H9 (cell line): ENCODE data around the gene ZKSCAN5. TPM values are rescaled to one million over a fixed set of nuclear protein-coding genes. Genes with fewer than 3 reads are reported as not detected.

Experiments
- DNase-seq: peaks from one replicate; pipeline ENCODE4 v3.0.0-alpha.2; 2017
- H2AFZ ChIP-seq: one replicate; pipeline ENCODE4 v1.6.1; 2013; ENCODE audit warnings: mild to moderate bottlenecking, low read length, control low read depth, moderate library complexity
- H2AK5ac ChIP-seq: 2 replicates; pipeline ENCODE4 v1.6.1; 2013; ENCODE audit warnings: low read length, control low read depth, mixed read lengths; ENCODE audit not compliant: insufficient read length
- H2BK120ac ChIP-seq: one replicate; pipeline ENCODE4 v1.6.1; 2013; ENCODE audit warnings: low read depth, mild to moderate bottlenecking, low read length, control low read depth, inconsistent platforms; ENCODE audit not compliant: poor library complexity, severe bottlenecking
- H2BK12ac ChIP-seq: 2 replicates; pipeline ENCODE4 v1.6.1; 2013; ENCODE audit warnings: low read length, control low read depth, mixed read lengths, low read depth; ENCODE audit not compliant: insufficient read length
- H2BK15ac ChIP-seq: 2 replicates; pipeline ENCODE4 v1.6.1; 2013; ENCODE audit warnings: low read depth, low read length, control low read depth
- H2BK20ac ChIP-seq: one replicate; pipeline ENCODE4 v1.6.1; 2013; ENCODE audit warnings: low read depth, mild to moderate bottlenecking, low read length, control low read depth, inconsistent platforms; ENCODE audit not compliant: poor library complexity, severe bottlenecking
- H2BK5ac ChIP-seq: 2 replicates; pipeline ENCODE4 v1.6.1; 2013; ENCODE audit warnings: low read length, control low read depth, mixed read lengths; ENCODE audit not compliant: insufficient read length
- H3K14ac ChIP-seq: 2 replicates; pipeline ENCODE4 v1.6.1; 2013; ENCODE audit warnings: low read length, control low read depth; ENCODE audit not compliant: insufficient read depth
- H3K18ac ChIP-seq: 2 replicates; pipeline ENCODE4 v1.6.1; 2013; ENCODE audit warnings: low read depth, mild to moderate bottlenecking, mixed read lengths, low read length, control low read depth; ENCODE audit not compliant: insufficient read length
- H3K23ac ChIP-seq: 2 replicates; pipeline ENCODE4 v1.6.1; 2013; ENCODE audit warnings: low read length, control low read depth, mixed read lengths, low read depth; ENCODE audit not compliant: insufficient read length
- H3K23me2 ChIP-seq: 2 replicates; pipeline ENCODE4 v1.6.1; 2013; ENCODE audit warnings: low read depth, mild to moderate bottlenecking, mixed read lengths, low read length, control low read depth; ENCODE audit not compliant: insufficient read length, poor library complexity, severe bottlenecking
- H3K27ac ChIP-seq: 2 replicates; pipeline ENCODE4 v1.5.1; 2013; ENCODE audit warnings: low read length, control low read depth, mixed read lengths, low read depth; ENCODE audit not compliant: insufficient read length
- H3K27me3 ChIP-seq: 2 replicates; pipeline ENCODE4 v1.6.1; 2013; ENCODE audit warnings: low read length, control low read depth, inconsistent platforms; ENCODE audit not compliant: insufficient read depth
- H3K4ac ChIP-seq: 2 replicates; pipeline ENCODE4 v1.6.1; 2013; ENCODE audit warnings: low read depth, mild to moderate bottlenecking, control low read depth, inconsistent platforms, low read length, moderate library complexity
- H3K4me1 ChIP-seq: 2 replicates; pipeline ENCODE4 v1.6.1; 2013; ENCODE audit warnings: low read length, control low read depth, inconsistent platforms; ENCODE audit not compliant: insufficient read depth
- H3K4me2 ChIP-seq: 2 replicates; pipeline ENCODE4 v1.6.1; 2013; ENCODE audit warnings: low read length, control low read depth, mixed read lengths; ENCODE audit not compliant: insufficient read length, insufficient read depth
- H3K56ac ChIP-seq: 2 replicates; pipeline ENCODE4 v1.6.1; 2013; ENCODE audit warnings: low read depth, mild to moderate bottlenecking, mixed read lengths, low read length, control low read depth; ENCODE audit not compliant: insufficient read length
- H3K79me1 ChIP-seq: 2 replicates; pipeline ENCODE4 v1.6.1; 2013; ENCODE audit warnings: low read depth, mild to moderate bottlenecking, moderate library complexity, low read length, control low read depth, inconsistent platforms; ENCODE audit not compliant: insufficient read depth, poor library complexity, severe bottlenecking
- H3K79me2 ChIP-seq: 2 replicates; pipeline ENCODE4 v1.6.1; 2013; ENCODE audit warnings: low read length, control low read depth, inconsistent platforms; ENCODE audit not compliant: insufficient read depth
- H3K9ac ChIP-seq: 2 replicates; pipeline ENCODE4 v1.6.1; 2013; ENCODE audit warnings: low read length, control low read depth, mixed read lengths; ENCODE audit not compliant: insufficient read length; ENCODE audit errors: extremely low read depth
- H3K9me3 ChIP-seq: one replicate; pipeline ENCODE4 v1.6.1; 2013; ENCODE audit warnings: low read depth, low read length, inconsistent platforms; ENCODE audit not compliant: control insufficient read depth
- H3T11ph ChIP-seq: one replicate; pipeline ENCODE4 v1.6.1; 2013; ENCODE audit warnings: mild to moderate bottlenecking, low read length, control low read depth, inconsistent platforms
- H4K20me1 ChIP-seq: one replicate; pipeline ENCODE4 v1.6.1; 2013; ENCODE audit not compliant: control insufficient read depth, insufficient read length, insufficient read depth
- H4K5ac ChIP-seq: 2 replicates; pipeline ENCODE4 v1.6.1; 2013; ENCODE audit warnings: low read depth, mild to moderate bottlenecking, mixed read lengths, low read length, control low read depth; ENCODE audit not compliant: insufficient read length
- H4K8ac ChIP-seq: replicated peaks from 2 replicates; pipeline ENCODE4 v1.6.1; 2013; ENCODE audit warnings: low read length, control low read depth, mixed read lengths, low read depth; ENCODE audit not compliant: insufficient read length
- H4K91ac ChIP-seq: 2 replicates; pipeline ENCODE4 v1.6.1; 2013; ENCODE audit warnings: low read depth, mild to moderate bottlenecking, moderate library complexity, mixed read lengths, low read length, control low read depth; ENCODE audit not compliant: insufficient read length
- H3K27ac Mint-ChIP-seq, 3 experiments: 2 replicates in 2 of 3; 3 replicates in 1 of 3; pipeline ENCODE4 v1.8.0; 2020 to 2021; ENCODE audit warnings: mixed read lengths in 3 of 3, mild to moderate bottlenecking in 1 of 3, moderate library complexity in 1 of 3
- H3K27me3 Mint-ChIP-seq: 2 replicates; pipeline ENCODE4 v1.8.0; 2021; ENCODE audit warnings: low read depth, mild to moderate bottlenecking, moderate library complexity, mixed read lengths
- H3K36me3 Mint-ChIP-seq, 3 experiments: 2 replicates in 2 of 3; 3 replicates in 1 of 3; pipeline ENCODE4 v1.8.0; 2020 to 2021; ENCODE audit warnings: low read depth in 3 of 3, mixed read lengths in 3 of 3; ENCODE audit not compliant: insufficient read depth in 1 of 3
- H3K4me1 Mint-ChIP-seq, 2 experiments: 2 replicates each; pipeline ENCODE4 v1.8.0; 2020; ENCODE audit warnings: mixed read lengths in 2 of 2
- H3K4me3 Mint-ChIP-seq, 2 experiments: 2 replicates in 1 of 2; 3 replicates in 1 of 2; pipeline ENCODE4 v1.8.0; 2020 to 2021; ENCODE audit warnings: mild to moderate bottlenecking in 2 of 2, mixed read lengths in 2 of 2, moderate library complexity in 1 of 2
- H3K9me3 Mint-ChIP-seq, 2 experiments: 2 replicates in 1 of 2; 3 replicates in 1 of 2; pipeline ENCODE4 v1.8.0; 2020; ENCODE audit warnings: mild to moderate bottlenecking in 2 of 2, mixed read lengths in 2 of 2, moderate library complexity in 1 of 2
- WGBS: extraction: QIAGEN DNeasy Blood & Tissue Kit; methylation state at CpG from one replicate; pipeline ENCODE4 v1.1.7; 2013; ENCODE audit warnings: missing lambda C conversion rate, low lambda C conversion rate, mixed read lengths; ENCODE audit not compliant: insufficient read length; ENCODE audit errors: extremely low coverage; 5-methylcytosine and 5-hydroxymethylcytosine counted together
- total RNA-seq: library from RNA; stranded (reverse); gene quantifications from 2 replicates; pipeline ENCODE4 v1.2.1, GENCODE V29; 2021
- TF ChIP-seq, protein P1 (sequence below): fragments of 200-600 bp; sonication (generic); conservative IDR thresholded peaks from 3 replicates; pipeline ENCODE4 v1.8.0; 2021; ENCODE audit warnings: antibody characterized with exemption, mild to moderate bottlenecking

The ZKSCAN5 gene
- total RNA-seq, 1 experiment from 2014 or later: 16.6 TPM

DNA sequence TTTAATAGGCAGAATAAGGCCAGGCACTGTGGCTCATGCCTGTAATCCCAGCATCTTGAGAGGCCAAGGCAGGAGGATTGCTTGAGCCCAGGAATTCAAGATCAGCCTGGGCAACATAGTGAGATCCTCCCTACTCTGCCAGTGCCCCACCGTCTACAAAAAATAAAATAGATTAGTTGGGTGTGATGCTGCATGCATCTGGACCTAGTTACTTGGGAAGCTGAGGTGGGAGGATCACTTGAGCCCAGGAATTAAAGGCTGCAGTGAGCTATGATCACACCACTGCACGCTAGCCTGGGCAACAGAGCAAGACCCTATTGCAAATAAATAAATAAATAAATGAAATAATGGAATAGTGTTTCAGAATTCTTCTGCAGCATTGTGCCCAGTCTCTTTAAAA is 31.2 kb downstream of the ZKSCAN5 start:
- H3K9me3 Mint-ChIP-seq: peaks cover 73 to 77% of the 10 kb centered on the region in 2 experiments
- H3K36me3 Mint-ChIP-seq: peaks cover 37 to 43% (median 38%) of the 10 kb centered on the region in 3 experiments
- H2BK12ac ChIP-seq: no peak overlapping the region
- no peak overlapping the region for H2BK5ac ChIP-seq
- no peak overlapping the region for H3K27ac ChIP-seq
- no peak for DNase-seq
- H3T11ph ChIP-seq: no peak overlapping the region
- no peak overlapping the region for H4K5ac ChIP-seq
- H3K27me3 Mint-ChIP-seq: peaks cover 15% of the 10 kb centered on the region
- no peaks in the 10 kb centered on the region for H3K23me2 ChIP-seq
- TF ChIP-seq, protein P1, sequence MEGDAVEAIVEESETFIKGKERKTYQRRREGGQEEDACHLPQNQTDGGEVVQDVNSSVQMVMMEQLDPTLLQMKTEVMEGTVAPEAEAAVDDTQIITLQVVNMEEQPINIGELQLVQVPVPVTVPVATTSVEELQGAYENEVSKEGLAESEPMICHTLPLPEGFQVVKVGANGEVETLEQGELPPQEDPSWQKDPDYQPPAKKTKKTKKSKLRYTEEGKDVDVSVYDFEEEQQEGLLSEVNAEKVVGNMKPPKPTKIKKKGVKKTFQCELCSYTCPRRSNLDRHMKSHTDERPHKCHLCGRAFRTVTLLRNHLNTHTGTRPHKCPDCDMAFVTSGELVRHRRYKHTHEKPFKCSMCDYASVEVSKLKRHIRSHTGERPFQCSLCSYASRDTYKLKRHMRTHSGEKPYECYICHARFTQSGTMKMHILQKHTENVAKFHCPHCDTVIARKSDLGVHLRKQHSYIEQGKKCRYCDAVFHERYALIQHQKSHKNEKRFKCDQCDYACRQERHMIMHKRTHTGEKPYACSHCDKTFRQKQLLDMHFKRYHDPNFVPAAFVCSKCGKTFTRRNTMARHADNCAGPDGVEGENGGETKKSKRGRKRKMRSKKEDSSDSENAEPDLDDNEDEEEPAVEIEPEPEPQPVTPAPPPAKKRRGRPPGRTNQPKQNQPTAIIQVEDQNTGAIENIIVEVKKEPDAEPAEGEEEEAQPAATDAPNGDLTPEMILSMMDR: no peak
- H3K56ac ChIP-seq: no peak overlapping the region
- no peak overlapping the region for H2BK120ac ChIP-seq
- H3K18ac ChIP-seq: no peak overlapping the region
- no peak overlapping the region for H3K27ac Mint-ChIP-seq
- H2BK15ac ChIP-seq: no peak overlapping the region
- H2AK5ac ChIP-seq: no peak overlapping the region
- H3K4ac ChIP-seq: no peak overlapping the region
- H2AFZ ChIP-seq: no peak overlapping the region
- no peaks in the 10 kb centered on the region for H3K4me1 ChIP-seq
- no peaks in the 10 kb centered on the region for H3K79me2 ChIP-seq
- H4K8ac ChIP-seq: no peak overlapping the region
- no peak overlapping the region for H3K9ac ChIP-seq
- no peaks in the 10 kb centered on the region for H4K20me1 ChIP-seq
- WGBS: no CpG with 5 or more reads among the region's 2 CpGs
- no peak overlapping the region for H3K4me2 ChIP-seq
- no peak overlapping the region for H4K91ac ChIP-seq
- no peaks in the 10 kb centered on the region for H3K27me3 ChIP-seq
- H3K4me1 Mint-ChIP-seq: no peaks in the 10 kb centered on the region
- H3K14ac ChIP-seq: no peak overlapping the region
- H3K79me1 ChIP-seq: no peaks in the 10 kb centered on the region
- H3K9me3 ChIP-seq: peaks cover 37% of the 10 kb centered on the region
- no peak overlapping the region for H3K4me3 Mint-ChIP-seq
- no peak overlapping the region for H2BK20ac ChIP-seq
- no peak overlapping the region for H3K23ac ChIP-seq
